ENCODE measurements around the gene PHLPP2. TPM values are rescaled to one million over a fixed set of nuclear protein-coding genes. Genes with fewer than 3 reads are reported as not detected.

The PHLPP2 gene, protein sequence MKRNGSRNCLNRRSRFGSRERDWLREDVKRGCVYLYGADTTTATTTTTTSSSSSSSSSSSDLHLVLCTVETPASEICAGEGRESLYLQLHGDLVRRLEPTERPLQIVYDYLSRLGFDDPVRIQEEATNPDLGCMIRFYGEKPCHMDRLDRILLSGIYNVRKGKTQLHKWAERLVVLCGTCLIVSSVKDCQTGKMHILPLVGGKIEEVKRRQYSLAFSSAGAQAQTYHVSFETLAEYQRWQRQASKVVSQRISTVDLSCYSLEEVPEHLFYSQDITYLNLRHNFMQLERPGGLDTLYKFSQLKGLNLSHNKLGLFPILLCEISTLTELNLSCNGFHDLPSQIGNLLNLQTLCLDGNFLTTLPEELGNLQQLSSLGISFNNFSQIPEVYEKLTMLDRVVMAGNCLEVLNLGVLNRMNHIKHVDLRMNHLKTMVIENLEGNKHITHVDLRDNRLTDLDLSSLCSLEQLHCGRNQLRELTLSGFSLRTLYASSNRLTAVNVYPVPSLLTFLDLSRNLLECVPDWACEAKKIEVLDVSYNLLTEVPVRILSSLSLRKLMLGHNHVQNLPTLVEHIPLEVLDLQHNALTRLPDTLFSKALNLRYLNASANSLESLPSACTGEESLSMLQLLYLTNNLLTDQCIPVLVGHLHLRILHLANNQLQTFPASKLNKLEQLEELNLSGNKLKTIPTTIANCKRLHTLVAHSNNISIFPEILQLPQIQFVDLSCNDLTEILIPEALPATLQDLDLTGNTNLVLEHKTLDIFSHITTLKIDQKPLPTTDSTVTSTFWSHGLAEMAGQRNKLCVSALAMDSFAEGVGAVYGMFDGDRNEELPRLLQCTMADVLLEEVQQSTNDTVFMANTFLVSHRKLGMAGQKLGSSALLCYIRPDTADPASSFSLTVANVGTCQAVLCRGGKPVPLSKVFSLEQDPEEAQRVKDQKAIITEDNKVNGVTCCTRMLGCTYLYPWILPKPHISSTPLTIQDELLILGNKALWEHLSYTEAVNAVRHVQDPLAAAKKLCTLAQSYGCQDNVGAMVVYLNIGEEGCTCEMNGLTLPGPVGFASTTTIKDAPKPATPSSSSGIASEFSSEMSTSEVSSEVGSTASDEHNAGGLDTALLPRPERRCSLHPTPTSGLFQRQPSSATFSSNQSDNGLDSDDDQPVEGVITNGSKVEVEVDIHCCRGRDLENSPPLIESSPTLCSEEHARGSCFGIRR (N-terminal part only)
- total RNA-seq, result 8.1 and 11.0 TPM in 2 replicates

GRCh38 chr16:71724320-71724751, at the start of gene PHLPP2:
Gene PHLPP2, minus strand, starts transcription at chr16:71724701. Its CDS starts 9,906 bp downstream, at chr16:71714795.
- peak within 1 kb of the TSS; percentile 80 for H3K4me3 ChIP-seq (ENCODE audit: low read depth, low read length)
- no peak for TF ChIP-seq CTCF (conservative IDR thresholded peaks at IDR 0.05; ENCODE audit: low read depth, low read length)
- no peak for DNase-seq (ENCODE audit: low read depth)

DNA sequence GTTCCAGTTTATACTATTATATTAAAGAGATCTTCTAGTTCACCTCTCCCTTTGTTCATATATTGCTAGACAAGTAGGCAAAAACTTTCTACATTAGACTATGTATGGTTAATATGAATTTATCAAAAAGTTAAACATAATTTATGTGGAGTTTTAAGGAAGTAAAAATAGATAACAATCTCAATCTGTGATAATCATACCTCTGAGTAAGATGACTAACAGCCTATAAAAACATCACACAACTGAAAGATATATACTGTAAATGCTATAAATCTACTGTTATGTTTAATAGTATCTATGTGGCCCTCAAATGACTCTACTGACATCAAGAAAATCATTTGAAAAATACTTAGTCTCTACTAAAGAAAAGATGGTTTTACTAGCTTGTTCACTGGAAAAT, 47.1 kb upstream of the PHLPP2 start:
- no peak overlapping the region for H3K4me3 ChIP-seq (ENCODE audit: low read depth, low read length)
- no peak for TF ChIP-seq CTCF (conservative IDR thresholded peaks at IDR 0.05; ENCODE audit: low read depth, low read length)
- DNase-seq (ENCODE audit: low read depth), result no peak

GRCh38 chr16:71769222-71769621, 44.7 kb upstream of the PHLPP2 start:
- no peak for DNase-seq (ENCODE audit: low read depth)
- H3K4me3 ChIP-seq (ENCODE audit: low read depth, low read length), result no peak overlapping the region
- no peak for TF ChIP-seq CTCF (conservative IDR thresholded peaks at IDR 0.05; ENCODE audit: low read depth, low read length)

GRCh38 chr16:71767060-71767900, 42.8 kb upstream of the PHLPP2 start:
- H3K4me3 ChIP-seq (ENCODE audit: low read depth, low read length), result no peak overlapping the region
- no peak for TF ChIP-seq CTCF (conservative IDR thresholded peaks at IDR 0.05; ENCODE audit: low read depth, low read length)
- DNase-seq (ENCODE audit: low read depth), result no peak

GRCh38 chr16:71762186-71762585, 37.7 kb upstream of the PHLPP2 start:
- no peak for DNase-seq (ENCODE audit: low read depth)
- no peak overlapping the region for H3K4me3 ChIP-seq (ENCODE audit: low read depth, low read length)
- no peak for TF ChIP-seq CTCF (conservative IDR thresholded peaks at IDR 0.05; ENCODE audit: low read depth, low read length)

- TF ChIP-seq CTCF (conservative IDR thresholded peaks at IDR 0.05; ENCODE audit: low read depth, low read length), result no peak
- DNase-seq (ENCODE audit: low read depth), result no peak
- H3K4me3 ChIP-seq (ENCODE audit: low read depth, low read length), result no peak overlapping the region
These were observed 36.6 kb upstream of the PHLPP2 start for GRCh38 chr16:71761097-71761496.
